Loucy (cell line): ENCODE data around the gene C3orf38.

ENCODE experiments used
- H2AFZ ChIP-seq: fragments of 200-600 bp; sonication (generic); 2 replicates; pipeline ENCODE4 v1.6.0; 2016; ENCODE audit warnings: antibody characterized with exemption, mild to moderate bottlenecking, low read length, moderate library complexity
- H3F3A ChIP-seq: fragments of 200-600 bp; 2 replicates; pipeline ENCODE4 v1.6.0; 2016; ENCODE audit warnings: antibody characterized with exemption, low read depth, mild to moderate bottlenecking
- H3K27me3 ChIP-seq: fragments of 200-600 bp; sonication (generic); 2 replicates; pipeline ENCODE4 v1.6.1; 2014; ENCODE audit warnings: low read length, mild to moderate bottlenecking; ENCODE audit not compliant: insufficient read depth, poor library complexity, severe bottlenecking
- H3K36me3 ChIP-seq: fragments of 200-600 bp; sonication (generic); 2 replicates; pipeline ENCODE4 v1.6.1; 2016; ENCODE audit warnings: low read length; ENCODE audit not compliant: insufficient read depth
- H3K4me1 ChIP-seq: fragments of 200-600 bp; sonication (generic); 2 replicates; pipeline ENCODE4 v1.5.1; 2014; ENCODE audit warnings: low read length, mild to moderate bottlenecking; ENCODE audit not compliant: insufficient read depth, poor library complexity, severe bottlenecking
- H3K4me2 ChIP-seq: fragments of 200-600 bp; sonication (generic); 2 replicates; pipeline ENCODE4 v1.6.0; 2014; ENCODE audit warnings: antibody characterized with exemption, low read length, low read depth, mild to moderate bottlenecking; ENCODE audit not compliant: poor library complexity, severe bottlenecking
- H3K4me3 ChIP-seq: fragments of 200-600 bp; sonication (generic); 2 replicates; pipeline ENCODE4 v1.5.1; 2014; ENCODE audit warnings: low read length, mild to moderate bottlenecking, mixed read lengths; ENCODE audit not compliant: poor library complexity, severe bottlenecking
- H3K79me2 ChIP-seq: fragments of 200-600 bp; sonication (generic); 2 replicates; pipeline ENCODE4 v1.6.1; 2014; ENCODE audit warnings: low read length; ENCODE audit not compliant: insufficient read depth
- H3K9ac ChIP-seq: fragments of 200-600 bp; sonication (generic); 2 replicates; pipeline ENCODE4 v1.6.0; 2014; ENCODE audit warnings: mild to moderate bottlenecking, low read depth, low read length, moderate library complexity; ENCODE audit not compliant: poor library complexity, severe bottlenecking
- H3K9me2 ChIP-seq: fragments of 200-600 bp; sonication (generic); replicated peaks from 2 replicates; pipeline ENCODE4 v1.6.1; 2016; ENCODE audit warnings: low read depth, low read length, mixed read lengths
- H3K9me3 ChIP-seq: fragments of 200-600 bp; sonication (generic); 2 replicates; pipeline ENCODE4 v1.6.1; 2014; ENCODE audit warnings: mild to moderate bottlenecking, antibody characterized with exemption, low read length, low read depth; ENCODE audit not compliant: insufficient read depth
- H4K20me1 ChIP-seq: fragments of 200-600 bp; sonication (generic); 2 replicates; pipeline ENCODE4 v1.6.0; 2014; ENCODE audit warnings: antibody characterized with exemption, low read length, mild to moderate bottlenecking; ENCODE audit not compliant: insufficient read depth, poor library complexity, severe bottlenecking
- CTCF ChIP-seq: fragments of 200-600 bp; sonication (generic); conservative IDR thresholded peaks from 2 replicates; pipeline ENCODE4 v1.5.1; 2014; ENCODE audit warnings: mild to moderate bottlenecking, antibody characterized with exemption, low read length
- EZH2phosphoT487 ChIP-seq: fragments of 200-600 bp; IDR thresholded peaks from 2 replicates; pipeline ENCODE4 v1.6.1; 2018; ENCODE audit warnings: antibody characterized with exemption, mild to moderate bottlenecking, moderate library complexity, borderline replicate concordance

C3orf38 gene

GRCh38 chr3:88112289-88112688 is 37.5 kb upstream of the C3orf38 start:
- no peak overlapping the region for H2AFZ ChIP-seq
- peaks cover 38% of the 10 kb centered on the region for H3K36me3 ChIP-seq

DNA sequence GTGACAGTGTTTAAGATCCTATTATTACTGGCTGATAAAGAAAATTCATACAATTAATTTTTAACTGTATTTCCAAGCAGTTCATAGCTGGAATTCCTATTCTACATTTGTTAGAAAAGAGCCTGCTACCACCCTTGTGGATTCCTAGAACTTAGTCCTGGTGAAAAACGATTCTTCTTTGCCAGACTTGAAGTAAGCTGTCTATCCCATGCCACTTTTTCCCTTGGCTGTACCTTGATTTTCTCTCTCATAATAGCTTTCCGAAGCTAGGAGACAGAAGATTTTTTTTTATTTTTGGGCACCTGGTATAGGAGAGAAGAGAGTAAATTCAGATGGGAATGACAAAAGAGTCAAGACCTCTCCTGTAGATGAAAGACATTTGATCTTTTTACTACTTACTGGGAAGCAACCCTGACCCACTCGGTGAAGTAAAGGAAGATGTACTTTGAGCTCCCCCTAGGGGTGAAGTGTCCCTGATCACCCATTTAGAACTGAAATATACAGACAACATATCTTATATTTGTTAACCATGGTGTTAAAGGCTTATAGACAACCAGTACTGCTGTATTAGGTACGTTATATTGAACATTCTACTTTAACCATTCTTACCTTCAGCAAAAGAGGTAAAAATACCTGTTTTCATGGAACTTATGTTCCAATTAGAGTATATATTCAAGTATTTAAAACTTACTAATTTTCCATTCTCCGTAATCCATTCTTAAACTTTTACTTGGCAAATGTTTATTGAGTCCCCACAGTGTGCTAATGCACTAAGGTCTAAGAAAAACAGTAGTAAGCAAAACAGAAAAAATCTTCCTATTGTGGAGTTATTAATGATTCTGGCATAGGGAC is 36.2 kb upstream of the C3orf38 start:
- H4K20me1 ChIP-seq: peaks cover 8% of the 10 kb centered on the region
- H3K36me3 ChIP-seq: peaks cover 50% of the 10 kb centered on the region
- no peak overlapping the region for H3K9ac ChIP-seq
- H3K27me3 ChIP-seq: no peaks in the 10 kb centered on the region
- no peaks in the 10 kb centered on the region; the same call in 1 of the 2 replicates for H3F3A ChIP-seq
- H3K4me2 ChIP-seq: no peak overlapping the region
- no peak overlapping the region for H3K4me3 ChIP-seq
- no peaks in the 10 kb centered on the region for H3K9me3 ChIP-seq
- no peaks in the 10 kb centered on the region for H3K9me2 ChIP-seq
- peaks cover 43% of the 10 kb centered on the region for H3K79me2 ChIP-seq
- TF ChIP-seq EZH2phosphoT487: no peak
- TF ChIP-seq CTCF: peak; percentile 82
- H3K4me1 ChIP-seq: peaks cover 6% of the 10 kb centered on the region
- H2AFZ ChIP-seq: no peak overlapping the region

More at GRCh38 chr3:88112289-88112688, 37.5 kb upstream of the C3orf38 start:
- Histone ChIP-seq H3K27me3 (no peaks in the 10 kb centered on the region), H4K20me1 (peaks cover 8% of the 10 kb centered on the region), H3K4me1 (no peaks in the 10 kb centered on the region), H3K4me3 (no peak overlapping the region), H3F3A (no peaks in the 10 kb centered on the region), H3K9ac (no peak overlapping the region), H3K79me2 (peaks cover 51% of the 10 kb centered on the region), H3K9me3 (no peaks in the 10 kb centered on the region), H3K4me2 (no peak overlapping the region), H3K9me2 (no peaks in the 10 kb centered on the region)
- TF ChIP-seq EZH2phosphoT487 (no peak), CTCF (no peak)

DNA sequence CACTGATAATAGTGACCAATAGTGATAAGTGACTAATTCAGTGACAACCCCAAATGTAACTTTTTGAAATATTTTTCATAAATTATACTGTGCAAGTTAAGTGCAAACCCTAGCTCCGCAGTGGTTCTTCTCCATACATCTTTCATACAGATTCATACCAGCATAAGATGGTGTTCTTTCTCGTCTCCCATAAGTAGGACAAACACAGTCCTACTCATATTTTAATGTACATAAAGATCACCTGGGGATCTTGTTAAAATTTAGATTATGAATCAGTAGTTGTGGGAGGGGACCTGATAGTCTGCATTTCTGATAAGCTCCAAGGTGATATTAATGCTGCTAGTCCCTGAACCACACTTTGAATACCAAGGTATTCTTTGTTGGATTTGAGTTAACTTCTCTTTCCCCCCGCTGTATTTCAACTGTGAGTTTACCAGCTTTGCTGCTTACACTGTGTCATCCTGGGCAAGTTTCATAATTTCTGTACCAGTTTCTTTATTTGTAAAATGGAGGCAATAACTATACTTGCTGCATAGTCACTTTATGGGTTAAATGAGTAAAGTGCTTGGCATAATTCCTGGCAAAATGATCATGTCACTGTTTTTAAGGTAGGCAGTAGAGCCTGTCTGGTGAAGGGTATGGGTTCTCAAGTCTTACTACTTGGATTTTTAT is 34.7 kb upstream of the C3orf38 start:
- H3K9ac ChIP-seq: no peak overlapping the region
- H3K4me1 ChIP-seq: peaks cover 7% of the 10 kb centered on the region
- H3F3A ChIP-seq: no peaks in the 10 kb centered on the region; the same call in 1 of the 2 replicates
- no peaks in the 10 kb centered on the region for H3K27me3 ChIP-seq
- peaks cover 52% of the 10 kb centered on the region for H3K36me3 ChIP-seq
- peaks cover 11% of the 10 kb centered on the region for H4K20me1 ChIP-seq
- H3K4me3 ChIP-seq: no peak overlapping the region
- H3K9me3 ChIP-seq: no peaks in the 10 kb centered on the region
- H3K79me2 ChIP-seq: peaks cover 32% of the 10 kb centered on the region
- H3K9me2 ChIP-seq: no peaks in the 10 kb centered on the region
- no peak for TF ChIP-seq CTCF
- no peak for TF ChIP-seq EZH2phosphoT487
- no peak overlapping the region for H3K4me2 ChIP-seq
- H2AFZ ChIP-seq: no peak overlapping the region
